ENCODE results near the gene PCDHGC5. TPM values are rescaled to one million over a fixed set of nuclear protein-coding genes. Genes with fewer than 3 reads are reported as not detected.

PCDHGC5 gene
- total RNA-seq, 1 experiment from 2014 or later, result 0.06 TPM

DNA sequence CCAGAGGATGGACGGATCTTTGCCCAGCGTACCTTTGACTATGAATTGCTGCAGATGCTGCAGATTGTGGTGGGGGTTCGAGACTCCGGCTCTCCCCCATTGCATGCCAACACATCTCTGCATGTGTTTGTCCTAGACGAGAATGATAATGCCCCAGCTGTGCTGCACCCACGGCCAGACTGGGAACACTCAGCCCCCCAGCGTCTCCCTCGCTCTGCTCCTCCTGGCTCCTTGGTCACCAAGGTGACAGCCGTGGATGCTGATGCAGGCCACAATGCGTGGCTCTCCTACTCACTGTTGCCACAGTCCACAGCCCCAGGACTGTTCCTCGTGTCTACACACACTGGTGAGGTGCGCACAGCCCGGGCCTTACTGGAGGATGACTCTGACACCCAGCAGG is 1.9 kb downstream of the PCDHGC5 start:
- DNase-seq (ENCODE audit: low spot score), result no peak

DNA sequence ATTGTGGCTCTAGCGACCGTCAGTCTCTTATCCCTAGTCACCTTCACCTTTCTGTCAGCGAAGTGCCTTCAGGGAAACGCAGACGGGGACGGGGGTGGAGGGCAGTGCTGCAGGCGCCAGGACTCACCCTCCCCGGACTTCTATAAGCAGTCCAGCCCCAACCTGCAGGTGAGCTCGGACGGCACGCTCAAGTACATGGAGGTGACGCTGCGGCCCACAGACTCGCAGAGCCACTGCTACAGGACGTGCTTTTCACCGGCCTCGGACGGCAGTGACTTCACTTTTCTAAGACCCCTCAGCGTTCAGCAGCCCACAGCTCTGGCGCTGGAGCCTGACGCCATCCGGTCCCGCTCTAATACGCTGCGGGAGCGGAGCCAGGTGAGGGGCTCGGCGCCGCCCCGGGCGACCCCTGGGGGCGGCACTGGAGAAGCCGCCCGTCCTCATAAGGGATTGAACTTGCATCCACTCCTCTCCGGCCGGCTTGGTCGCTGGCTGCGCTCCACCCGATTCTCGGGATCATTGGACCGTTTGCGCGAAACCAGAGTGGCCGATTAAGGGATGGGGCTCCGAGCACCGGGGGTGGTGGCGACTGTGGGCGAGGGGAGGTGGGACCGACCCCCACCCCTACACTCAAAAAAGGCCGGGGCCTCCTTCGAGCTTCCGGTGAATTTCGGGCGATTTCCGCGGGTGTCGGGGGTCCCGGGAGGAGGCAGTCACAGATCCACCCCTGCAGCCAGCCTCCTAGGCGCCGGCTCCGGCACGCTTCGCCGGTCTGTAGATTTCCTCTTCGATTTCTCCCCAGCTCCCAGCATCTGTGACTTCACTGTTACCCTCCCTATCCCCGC is 2.7 kb downstream of the PCDHGC5 start:
- no peak for DNase-seq (ENCODE audit: low spot score)

DNA sequence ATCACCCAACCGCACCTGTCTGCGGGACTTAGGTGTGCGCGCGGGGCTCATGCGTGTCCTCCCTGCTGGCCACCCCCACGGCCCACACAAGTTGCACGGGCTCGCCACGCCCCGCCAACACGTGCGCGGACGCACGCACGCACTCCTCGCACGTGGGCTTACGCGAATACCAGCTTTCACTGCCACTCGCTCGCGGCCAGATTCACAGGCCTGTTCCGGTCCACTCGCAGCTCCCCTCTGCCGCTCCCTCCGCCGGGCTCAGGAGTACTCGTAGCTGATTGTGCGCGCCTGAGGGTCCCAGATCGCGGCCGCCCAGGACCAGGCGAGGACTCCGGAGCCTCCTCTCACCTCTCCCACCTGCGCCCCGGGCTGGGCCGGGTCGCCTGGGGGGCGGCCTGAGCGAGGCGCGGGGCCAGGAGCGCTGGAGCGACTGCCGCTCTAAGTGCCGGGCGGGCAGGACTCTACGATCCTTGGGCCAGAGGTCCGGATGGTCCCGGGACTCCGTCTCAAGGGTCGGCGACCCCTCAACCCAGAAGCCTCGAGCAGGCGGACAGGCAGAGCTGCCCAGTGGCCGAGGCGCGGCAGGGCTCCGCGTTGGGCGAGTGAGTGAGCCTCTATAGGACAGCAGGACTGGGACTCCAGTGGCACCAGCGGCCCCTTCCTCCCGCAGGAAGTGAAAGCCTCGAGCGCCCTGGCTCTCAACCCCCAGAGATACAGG is 3.4 kb downstream of the PCDHGC5 start:
- DNase-seq (ENCODE audit: low spot score), result no peak

DNA sequence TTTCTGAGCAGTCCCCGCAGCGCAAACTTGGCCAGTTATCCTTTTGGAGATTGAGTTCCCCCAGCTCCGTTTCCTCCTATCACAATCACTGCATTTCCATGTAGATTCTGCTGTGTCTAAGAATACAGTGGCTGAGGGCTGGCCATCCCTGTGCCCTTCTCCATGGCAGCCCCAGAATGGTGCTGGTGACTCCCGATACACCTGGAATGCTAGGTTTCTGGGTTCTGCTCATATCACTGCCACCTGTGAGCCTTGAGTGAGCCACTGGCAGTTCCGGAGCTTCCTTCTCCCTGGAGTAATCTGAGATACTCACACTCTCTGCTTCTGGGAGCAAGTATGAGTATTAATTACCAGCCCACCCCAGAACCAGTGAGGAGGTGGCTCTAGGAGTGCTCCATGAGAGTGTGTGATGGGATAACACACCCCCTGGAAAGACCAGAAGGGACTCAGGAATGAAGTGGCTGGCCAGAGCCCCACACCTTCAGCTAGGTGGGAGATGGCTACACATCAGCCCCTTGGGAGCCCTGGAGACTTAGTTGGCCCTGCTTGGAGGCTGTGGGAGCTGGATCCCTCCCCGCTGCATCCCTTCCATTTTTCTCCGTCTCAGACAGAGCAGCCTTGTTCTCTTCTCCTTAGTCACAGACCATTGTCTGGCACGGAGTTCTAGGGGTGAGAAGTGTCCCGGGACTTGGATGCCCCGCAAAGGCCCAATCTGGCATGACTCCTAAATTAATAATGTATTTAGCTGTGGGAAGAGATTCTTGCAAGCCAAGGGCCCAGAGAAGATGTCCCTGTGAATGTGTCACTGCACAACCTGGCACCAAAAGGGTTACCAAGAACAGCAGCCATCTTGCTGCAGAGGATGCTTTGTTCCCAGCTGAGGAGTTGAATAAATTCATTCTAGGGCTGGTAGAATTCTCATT is 4.9 kb downstream of the PCDHGC5 start:
- no peak for DNase-seq (ENCODE audit: low spot score)

DNA sequence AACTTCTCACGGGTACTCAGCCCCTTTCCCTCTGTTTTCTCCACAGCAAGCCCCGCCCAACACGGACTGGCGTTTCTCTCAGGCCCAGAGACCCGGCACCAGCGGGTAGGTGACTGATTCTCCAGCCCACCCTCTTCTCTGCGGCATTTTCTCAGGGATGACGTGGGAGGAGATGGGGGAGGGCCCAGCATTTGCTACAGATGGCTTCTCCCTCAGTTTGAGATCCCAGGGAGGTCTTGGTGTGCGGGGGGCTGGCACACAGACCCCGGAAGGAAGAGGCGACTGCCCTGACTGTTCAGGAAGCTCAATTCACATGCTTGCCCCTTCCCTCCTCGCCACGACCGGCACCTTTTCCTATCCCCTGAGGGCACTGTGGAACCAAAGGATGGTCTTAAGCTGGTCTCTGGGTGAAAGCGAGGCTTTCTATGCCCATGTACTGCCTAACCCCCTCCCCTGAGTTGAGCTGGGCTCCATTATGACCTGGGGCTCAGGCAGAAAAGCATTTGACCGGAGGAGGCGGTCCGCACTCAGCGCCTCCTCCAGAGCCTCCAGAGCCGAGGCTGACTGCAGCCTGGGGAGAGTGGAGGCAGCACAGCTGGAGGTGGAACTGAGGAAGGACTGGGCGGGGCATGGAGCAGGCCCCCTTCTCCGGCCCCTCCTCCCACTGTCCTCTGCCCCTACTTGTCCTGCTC is 6.0 kb downstream of the PCDHGC5 start:
- DNase-seq (ENCODE audit: low spot score), result no peak

DNA sequence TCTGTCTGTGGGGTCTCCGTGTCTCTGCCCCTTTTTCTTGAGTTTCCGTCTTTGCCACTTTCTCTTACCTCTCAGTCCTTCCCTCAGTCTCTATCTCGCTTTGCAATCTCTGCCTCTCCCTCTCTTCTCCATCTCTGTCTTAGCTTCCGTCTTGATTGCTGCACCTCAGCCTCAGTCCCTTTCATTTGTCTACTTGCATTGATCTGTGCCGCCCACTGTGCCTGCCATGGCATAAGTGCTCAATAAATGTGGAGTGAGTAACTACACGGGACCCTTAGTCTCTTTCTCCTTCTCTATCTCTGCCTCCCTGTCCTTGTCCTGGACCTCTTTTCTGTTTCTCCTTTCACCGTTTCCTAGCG is 6.6 kb downstream of the PCDHGC5 start:
- DNase-seq (ENCODE audit: low spot score), result no peak

DNA sequence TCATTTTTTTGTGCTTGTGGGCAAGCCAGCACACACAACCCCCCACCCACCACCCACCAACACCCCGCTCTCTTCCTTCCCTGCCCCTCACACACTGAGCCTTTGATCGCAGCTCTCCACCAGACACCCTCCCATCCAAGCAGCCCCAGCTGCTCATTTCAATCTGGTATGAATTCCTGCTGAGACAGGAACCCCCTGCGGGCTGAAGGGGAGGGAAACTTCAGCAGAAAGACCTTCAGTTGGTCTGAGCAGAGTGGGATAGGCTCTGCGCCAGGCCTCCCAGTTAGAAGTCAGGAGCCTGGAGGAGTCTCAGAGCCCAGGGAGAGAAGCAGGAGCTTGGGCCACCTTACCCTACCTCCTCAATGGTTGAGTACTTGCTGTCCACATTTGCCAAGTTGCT is 7.2 kb downstream of the PCDHGC5 start:
- DNase-seq (ENCODE audit: low spot score), result no peak

DNA sequence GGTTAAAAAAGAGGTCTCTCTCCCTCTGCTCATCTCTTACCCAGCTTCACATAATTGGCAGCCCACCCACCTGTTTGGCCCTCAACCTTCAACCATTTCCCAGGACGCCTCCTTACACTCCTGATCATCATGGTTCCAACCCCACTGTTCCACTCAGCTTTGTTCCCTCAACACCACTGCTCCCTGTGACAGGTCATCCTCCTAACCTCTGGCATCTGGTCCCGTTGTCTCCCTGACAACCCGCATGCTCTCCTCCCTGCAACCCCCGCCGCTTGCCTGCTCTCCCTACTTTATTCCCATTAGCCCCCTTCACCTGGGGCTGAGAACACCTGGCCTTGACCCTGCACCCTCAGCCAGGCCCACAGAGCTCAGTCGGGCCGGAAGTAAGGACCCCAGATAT is 12.9 kb downstream of the PCDHGC5 start:
- DNase-seq (ENCODE audit: low spot score), result no peak

DNA sequence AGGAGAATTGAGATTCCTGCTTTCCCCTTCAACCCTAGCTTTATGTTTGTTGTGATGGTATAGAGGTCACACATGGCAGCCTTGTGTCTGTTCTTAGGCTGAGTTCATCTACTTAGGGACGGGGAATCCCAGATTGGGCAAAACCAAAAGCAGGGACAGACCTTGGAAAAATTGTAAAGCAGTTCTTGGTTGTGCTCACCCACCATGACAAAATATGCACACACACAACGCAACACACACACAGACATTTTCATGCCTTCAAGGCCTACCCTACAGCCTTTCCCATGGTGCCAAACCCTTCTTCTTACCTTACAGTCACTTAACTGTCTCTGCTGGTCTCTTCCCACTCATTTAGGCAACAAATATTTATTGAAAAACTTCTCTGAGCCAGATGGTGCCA is 14.8 kb downstream of the PCDHGC5 start:
- no peak for DNase-seq (ENCODE audit: low spot score)

DNA sequence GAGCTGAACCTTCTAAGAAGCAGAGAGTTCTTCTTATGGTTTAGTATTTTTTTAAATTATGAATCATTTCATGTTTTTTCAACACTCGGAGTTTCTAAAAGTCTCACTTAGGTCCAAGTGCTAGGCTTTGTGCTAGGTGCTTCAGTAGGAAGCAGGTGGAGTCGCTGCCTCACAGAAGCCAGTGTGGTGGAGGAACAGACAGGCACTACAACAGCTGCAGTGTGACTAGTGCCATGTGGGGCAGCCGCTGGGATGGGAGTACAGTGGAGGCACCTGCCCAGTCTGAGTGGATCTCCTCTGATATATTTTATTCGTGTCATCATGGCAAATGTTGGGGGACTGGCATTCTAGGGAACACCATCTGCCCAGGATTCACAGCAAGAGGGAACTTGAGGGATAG is 15.3 kb downstream of the PCDHGC5 start:
- DNase-seq (ENCODE audit: low spot score), result no peak

DNA sequence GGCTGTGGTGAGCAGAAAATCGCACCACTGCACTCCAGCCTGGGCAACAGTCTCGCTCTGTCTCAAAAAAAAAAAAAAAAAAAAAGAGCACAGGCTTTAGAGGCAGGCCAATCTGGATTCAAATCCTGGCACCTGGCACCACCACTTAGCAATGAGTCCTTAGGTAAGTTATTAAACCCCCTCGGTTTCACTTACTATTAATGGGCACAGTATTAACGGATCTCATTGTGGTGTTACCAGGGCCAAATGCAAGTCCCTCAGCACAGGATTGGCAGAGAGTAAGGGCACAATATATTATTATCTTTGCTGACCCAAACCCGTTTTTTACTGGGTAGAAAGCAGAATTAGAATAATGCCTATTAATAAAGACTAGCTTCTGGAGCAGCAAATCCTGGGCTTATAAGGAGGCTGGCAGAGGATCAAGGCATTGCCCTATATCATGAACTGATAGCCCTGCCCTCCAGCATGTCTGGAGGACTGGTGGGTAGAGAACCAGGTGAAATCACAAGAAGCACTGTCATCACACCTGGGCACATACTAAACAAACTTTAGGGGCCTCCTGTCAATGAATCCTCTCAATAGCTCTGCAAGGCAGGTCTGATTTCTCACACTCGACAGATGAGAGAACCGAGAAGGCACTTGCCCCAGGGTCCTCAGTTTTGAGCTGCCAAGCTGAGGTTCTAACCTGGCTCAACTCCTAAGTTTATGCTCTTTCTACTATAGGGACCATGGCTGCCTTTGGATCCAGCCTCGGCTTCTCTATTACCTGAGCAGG is 17.7 kb downstream of the PCDHGC5 start:
- DNase-seq (ENCODE audit: low spot score), result no peak

DNA sequence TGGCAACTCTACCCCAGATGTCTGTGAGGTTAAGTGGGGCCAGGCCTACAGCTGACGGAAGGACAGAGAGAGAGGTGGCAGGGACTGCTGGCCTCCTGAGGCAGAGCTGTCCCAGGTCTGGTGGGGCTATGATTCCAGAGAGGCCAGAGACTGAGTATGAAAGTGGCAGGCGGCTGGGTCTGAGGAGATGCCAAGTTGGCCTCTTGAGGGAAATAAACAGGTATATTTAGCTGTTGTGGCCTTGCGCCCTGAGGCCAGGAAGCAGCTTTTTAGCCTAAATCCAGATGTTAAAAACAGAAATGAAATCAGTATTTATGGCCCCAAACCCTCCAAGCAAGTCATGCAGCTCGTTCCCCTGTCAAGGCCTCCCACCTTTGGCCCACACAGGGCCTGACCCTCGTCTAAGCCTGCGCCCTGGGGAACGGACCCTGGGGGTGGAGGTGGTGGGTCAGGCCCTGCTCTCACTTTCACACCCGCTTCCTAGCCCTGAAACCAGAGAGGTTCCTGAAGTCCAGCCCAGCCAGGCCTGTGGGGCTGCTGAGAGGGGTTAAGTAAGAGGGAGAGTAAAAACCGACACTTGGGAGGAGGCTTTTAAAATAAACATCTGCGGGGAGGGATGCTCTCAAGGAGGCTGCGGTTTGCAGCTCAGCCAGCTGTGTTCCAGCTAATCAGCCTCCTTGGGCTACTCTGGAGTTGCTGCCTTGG is 18.7 kb downstream of the PCDHGC5 start:
- peak; percentile 86 for DNase-seq (ENCODE audit: low spot score)

DNA sequence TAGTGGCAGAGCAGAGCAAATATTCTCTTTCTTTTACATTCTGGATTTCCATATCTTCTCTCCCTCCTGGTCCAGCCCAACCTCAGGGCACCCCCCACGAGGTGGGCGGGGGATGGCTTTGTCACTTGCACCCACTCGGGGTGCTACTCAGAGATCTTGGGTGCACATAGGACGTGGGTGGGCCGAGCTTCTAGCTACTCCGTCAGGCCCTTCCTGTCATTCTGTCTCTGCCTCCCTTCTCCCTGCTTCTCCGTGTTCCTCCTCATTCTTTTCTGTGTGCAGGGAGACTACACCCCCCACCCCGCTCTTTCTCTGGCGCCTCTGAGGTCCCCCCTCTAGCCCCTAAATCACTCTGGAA is 19.5 kb downstream of the PCDHGC5 start:
- DNase-seq (ENCODE audit: low spot score), result no peak

DNA sequence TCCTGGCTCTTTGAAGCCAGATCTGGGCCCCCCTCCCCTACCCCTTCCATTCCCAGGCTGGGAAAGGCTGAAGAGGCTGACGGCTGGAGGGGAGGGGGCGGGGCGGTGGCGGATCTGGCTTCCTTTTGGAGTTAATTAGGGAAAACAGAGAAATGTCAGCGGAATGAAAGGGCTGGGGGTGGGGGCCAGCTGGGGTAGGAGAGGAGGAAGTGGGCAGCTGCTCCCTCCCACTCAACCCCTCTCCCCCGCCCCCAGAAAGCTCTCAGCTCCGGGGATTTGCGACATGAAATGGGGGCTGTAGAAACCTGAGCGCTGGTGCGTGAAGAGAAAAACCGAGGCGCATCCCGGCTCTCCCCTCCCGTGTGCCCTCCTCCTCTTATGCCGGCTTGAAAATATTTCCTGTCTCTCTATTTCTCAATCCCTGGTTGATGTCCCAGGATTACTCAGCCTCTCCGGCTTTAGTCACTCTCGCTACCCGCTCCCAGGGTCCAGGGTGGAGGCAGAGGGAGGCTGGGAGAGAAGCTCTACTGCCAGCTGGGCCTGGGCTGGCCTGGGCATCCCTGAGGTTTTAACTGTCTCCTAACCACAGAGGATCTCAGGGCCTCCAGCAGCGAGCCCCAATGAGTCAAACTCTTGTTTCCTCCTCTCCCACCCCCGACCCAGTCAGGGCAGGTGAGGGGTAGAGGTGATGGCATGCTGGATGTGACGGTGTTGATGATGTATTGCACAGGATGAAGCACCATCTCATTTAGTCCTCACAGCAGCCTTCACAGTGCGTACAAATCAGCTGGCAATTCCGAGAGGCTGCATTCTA is 20.1 kb downstream of the PCDHGC5 start:
- peak; percentile 90 for DNase-seq (ENCODE audit: low spot score)

DNA sequence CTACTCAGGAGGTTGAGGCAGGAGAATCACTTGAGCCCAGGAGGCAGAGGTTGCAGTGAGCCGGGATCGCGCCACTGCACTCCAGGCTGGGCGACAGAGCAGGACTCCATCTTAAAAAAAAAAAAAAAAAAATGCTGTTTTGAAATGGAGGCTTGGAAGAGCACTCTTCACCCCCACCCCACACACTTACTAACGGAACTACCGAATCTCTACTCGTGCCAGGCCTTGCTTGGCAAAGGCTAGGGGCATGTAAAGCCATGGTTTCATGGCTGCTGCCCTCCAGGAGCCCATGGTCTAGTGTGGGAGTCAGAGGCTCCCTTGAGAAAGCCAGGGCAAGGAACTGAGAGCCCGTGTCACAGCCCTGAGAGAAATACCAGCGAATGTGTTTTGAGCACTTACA is 21.3 kb downstream of the PCDHGC5 start:
- no peak for DNase-seq (ENCODE audit: low spot score)

DNA sequence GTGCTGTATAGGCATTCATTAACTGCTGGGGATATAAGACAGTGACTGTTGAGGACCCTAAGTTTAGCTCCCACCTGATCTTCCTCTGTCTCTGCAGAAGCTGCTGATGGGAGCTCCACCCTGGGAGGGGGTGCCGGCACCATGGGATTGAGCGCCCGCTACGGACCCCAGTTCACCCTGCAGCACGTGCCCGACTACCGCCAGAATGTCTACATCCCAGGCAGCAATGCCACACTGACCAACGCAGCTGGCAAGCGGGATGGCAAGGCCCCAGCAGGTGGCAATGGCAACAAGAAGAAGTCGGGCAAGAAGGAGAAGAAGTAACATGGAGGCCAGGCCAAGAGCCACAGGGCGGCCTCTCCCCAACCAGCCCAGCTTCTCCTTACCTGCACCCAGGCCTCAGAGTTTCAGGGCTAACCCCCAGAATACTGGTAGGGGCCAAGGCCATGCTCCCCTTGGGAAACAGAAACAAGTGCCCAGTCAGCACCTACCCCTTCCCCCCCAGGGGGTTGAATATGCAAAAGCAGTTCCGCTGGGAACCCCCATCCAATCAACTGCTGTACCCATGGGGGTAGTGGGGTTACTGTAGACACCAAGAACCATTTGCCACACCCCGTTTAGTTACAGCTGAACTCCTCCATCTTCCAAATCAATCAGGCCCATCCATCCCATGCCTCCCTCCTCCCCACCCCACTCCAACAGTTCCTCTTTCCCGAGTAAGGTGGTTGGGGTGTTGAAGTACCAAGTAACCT is 22.1 kb downstream of the PCDHGC5 start:
- no peak for DNase-seq (ENCODE audit: low spot score)

DNA sequence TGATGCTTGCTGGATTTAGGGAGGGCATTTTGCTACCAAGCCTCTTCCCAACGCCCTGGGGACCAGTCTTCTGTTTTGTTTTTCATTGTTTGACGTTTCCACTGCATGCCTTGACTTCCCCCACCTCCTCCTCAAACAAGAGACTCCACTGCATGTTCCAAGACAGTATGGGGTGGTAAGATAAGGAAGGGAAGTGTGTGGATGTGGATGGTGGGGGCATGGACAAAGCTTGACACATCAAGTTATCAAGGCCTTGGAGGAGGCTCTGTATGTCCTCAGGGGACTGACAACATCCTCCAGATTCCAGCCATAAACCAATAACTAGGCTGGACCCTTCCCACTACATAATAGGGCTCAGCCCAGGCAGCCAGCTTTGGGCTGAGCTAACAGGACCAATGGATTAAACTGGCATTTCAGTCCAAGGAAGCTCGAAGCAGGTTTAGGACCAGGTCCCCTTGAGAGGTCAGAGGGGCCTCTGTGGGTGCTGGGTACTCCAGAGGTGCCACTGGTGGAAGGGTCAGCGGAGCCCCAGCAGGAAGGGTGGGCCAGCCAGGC is 23.0 kb downstream of the PCDHGC5 start:
- no peak for DNase-seq (ENCODE audit: low spot score)

DNA sequence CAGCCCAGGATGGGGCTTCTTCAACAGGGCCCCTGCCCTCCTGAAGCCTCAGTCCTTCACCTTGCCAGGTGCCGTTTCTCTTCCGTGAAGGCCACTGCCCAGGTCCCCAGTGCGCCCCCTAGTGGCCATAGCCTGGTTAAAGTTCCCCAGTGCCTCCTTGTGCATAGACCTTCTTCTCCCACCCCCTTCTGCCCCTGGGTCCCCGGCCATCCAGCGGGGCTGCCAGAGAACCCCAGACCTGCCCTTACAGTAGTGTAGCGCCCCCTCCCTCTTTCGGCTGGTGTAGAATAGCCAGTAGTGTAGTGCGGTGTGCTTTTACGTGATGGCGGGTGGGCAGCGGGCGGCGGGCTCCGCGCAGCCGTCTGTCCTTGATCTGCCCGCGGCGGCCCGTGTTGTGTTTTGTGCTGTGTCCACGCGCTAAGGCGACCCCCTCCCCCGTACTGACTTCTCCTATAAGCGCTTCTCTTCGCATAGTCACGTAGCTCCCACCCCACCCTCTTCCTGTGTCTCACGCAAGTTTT is 23.6 kb downstream of the PCDHGC5 start:
- DNase-seq (ENCODE audit: low spot score), result no peak
